ENCODE data around the gene NVL. TPM values are rescaled to one million over a fixed set of nuclear protein-coding genes. Genes with fewer than 3 reads are reported as not detected.
A peak's percentile ranks its signal among the peaks of the same experiment; 100 is the strongest.

The NVL gene
- total RNA-seq, 2 donors from 2014 or later, result 16.4 to 31.0 TPM

DNA sequence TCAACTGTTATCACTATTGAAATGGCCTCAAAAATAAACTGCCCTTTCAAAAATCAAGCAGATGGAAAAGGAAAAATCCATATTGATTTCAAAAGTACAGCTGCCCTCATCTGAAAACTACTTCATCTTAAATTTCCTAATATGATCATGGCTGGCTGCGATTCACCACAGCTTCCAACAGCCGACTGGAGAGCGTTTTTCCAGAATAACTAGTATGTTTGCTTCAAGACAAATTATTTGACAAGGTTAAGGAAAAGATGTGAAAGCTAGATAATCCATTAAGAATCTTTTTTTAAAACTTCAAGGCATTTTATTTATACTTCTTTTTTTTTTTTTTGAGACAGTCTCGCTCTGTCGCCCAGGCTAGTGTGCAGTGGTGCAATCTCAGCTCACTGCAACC lies 151.1 kb downstream of the NVL start:
- ATAC-seq, result no peak
- no peak overlapping the region for H3K27ac Mint-ChIP-seq
- DNase-seq (ENCODE audit: low spot score in 2 of 2), result no peak
- no peaks in the 10 kb centered on the region for H3K9me3 Mint-ChIP-seq
- peaks cover under 1 to 3% of the 10 kb centered on the region in 2 donors for H3K36me3 Mint-ChIP-seq

DNA sequence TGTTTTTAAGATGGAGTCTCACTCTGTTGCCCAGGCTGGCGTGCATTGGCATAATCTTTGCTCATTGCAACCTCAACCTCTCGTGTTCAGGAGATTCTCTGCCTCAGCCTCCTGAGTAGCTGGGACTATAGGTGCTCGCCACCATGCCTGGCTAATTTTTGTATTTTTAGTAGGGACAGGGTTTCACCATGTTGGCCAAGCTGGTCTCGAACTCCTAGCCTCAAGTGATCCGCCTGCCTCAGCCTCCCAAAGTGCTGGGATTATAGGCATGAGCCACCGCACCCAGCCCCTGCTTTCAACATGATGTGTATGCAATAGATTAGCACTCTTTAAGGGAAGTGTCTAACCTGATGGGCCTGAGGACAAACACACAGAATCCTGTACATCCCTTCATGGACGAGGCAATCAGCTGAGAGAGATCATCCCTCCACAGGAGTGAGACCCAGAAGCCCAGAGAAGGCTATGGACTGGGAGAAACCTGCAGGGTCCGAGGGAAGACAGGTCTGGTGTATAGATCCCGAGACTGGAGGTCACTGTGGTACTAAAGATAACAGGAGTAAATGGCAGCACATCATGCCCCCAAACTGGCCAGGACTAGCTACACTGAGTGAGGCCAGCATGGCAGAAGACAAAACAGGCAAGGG lies 152.5 kb downstream of the NVL start:
- H3K27ac Mint-ChIP-seq, result no peak overlapping the region
- peak in 1 of 2 donors; percentile 40 for DNase-seq (ENCODE audit: low spot score in 2 of 2)
- no peaks in the 10 kb centered on the region for H3K9me3 Mint-ChIP-seq
- no peaks in the 10 kb centered on the region for H3K36me3 Mint-ChIP-seq
- no peak for ATAC-seq

Other genes starting within 250 kb of the NVL start
- 10 to 100 TPM; 14.4 to 18.1 TPM for gene FBXO28, start 216.1 kb downstream of the NVL start, total RNA-seq
- gene DEGS1, start 146.9 kb downstream of the NVL start, total RNA-seq, result 10 to 100 TPM; 10.5 to 38.3 TPM
- 10 to 100 TPM; 31.5 to 39.5 TPM for gene CNIH4, start 26.7 kb upstream of the NVL start, total RNA-seq
- gene WDR26, start 104.6 kb upstream of the NVL start, total RNA-seq, result 10 to 100 TPM; 74.3 to 86.3 TPM

All from activated naive CD4-positive, alpha-beta T cell treated with anti-CD3 and anti-CD28 coated beads, Interleukin-2, amount 50 U/mL, for 72 hours (primary cell).